HG03439 (cell line): ENCODE data around the gene GSTA4.
"Not testable (repeated sequence)": the region's sequence is repeated elsewhere in the genome, so short reads cannot be mapped to it uniquely, and the experiment has no call there.

ENCODE experiments used
- ATAC-seq: cut with Tn5 transposase; IDR thresholded peaks from one replicate; pipeline ENCODE4 v1.9.1; 2021; ENCODE audit warnings: mild to moderate bottlenecking, moderate library complexity; ENCODE audit not compliant: unreplicated experiment

GSTA4 gene

DNA sequence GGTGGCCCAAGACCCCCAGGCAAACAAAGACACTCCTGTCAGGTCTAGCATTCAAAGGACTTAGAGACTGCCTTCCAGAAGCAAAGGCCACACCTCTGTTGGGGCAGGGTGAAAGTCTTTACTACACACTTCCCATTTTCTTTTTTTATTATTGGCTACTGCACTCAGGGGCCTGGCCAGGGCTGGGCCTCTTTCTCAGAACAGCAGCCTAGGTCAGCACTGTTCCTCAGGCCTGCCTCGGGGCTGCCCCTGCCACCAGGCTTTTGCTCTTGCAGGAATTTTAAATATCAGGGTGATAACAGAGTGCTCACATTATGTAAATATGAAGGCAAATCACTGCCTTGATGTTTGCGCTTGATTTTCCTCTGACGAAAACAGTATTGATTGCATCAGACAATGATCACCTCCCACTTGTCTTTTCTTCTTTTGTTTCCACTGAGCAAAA is 18.5 kb downstream of the GSTA4 start:
- peak; percentile 96 for ATAC-seq

DNA sequence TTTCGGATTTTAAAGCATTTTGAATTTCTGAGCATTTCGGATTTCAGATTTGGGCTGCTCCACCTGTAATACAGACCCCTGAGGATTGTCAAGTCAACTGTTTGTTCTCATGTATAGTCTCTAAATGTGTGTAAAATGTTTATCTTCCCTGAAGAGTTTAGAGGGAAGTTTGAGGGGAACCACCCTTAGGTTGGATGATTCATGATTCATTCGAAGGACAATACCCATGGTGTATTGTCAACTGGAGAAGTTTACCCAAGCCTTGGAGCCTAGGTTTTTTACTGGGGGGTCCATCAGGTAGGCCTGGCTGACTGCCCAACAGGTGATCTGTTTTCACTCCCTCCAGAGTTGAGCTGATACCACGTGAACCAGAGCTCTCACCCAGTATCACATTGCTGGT is 18.9 kb downstream of the GSTA4 start:
- peak; percentile 10 for ATAC-seq

DNA sequence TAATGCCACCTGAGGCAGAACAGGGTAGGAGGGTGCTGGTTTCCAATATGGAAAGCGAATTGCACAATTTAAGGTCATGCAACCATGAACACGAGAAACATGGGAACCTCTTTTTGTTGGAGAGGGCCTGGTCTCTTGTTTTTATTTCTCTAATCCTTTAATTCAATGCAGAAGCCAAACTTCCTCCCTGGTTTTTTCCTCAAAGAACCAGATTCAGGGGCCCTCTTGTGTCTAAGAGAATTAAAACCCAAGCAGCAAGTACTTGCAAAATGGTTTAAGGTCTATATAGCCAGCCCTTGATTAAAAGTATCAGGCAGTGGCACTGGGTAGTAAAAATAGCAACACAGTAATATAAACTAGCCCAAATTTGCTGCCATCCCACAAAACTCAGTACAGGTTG is 19.5 kb downstream of the GSTA4 start:
- ATAC-seq, result no peak

DNA sequence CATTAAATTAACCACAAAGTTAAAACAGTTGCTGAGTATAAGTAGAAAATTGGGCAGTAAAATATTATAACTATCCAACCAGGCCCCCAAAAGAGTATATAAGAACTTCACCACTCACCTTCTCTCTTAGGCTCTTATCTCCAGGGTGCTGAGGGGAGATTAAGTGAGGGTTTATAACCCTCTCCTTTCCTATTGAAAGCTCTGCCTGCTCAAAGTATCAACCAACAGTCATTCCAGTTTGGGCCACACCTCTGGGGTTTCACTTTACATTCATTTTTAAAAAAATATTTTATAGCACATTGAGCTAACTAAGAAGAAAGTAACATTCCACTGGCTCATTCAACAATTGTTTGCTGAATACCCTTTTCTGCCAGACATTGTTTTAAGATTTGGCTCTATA is 22.1 kb downstream of the GSTA4 start:
- ATAC-seq, result no peak

DNA sequence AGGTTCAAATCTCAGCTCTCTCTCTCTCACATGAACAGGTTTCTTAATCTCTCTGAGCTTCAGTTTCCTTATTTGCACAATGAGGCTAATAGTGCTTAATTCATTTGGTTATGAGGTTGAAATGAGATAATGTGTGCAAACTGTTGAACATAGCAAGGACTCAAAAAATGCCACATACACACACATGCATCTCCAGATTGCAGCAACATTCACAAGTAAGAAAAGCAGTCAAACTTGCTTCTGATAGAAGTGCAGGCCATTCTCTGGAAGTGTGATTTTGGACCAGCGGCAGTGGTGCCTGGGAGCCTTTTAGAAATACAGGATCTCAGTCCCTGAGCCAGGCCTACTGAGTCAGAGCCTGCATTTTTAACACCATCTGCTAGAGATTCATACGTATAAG is 25.7 kb downstream of the GSTA4 start:
- ATAC-seq, result no peak

DNA sequence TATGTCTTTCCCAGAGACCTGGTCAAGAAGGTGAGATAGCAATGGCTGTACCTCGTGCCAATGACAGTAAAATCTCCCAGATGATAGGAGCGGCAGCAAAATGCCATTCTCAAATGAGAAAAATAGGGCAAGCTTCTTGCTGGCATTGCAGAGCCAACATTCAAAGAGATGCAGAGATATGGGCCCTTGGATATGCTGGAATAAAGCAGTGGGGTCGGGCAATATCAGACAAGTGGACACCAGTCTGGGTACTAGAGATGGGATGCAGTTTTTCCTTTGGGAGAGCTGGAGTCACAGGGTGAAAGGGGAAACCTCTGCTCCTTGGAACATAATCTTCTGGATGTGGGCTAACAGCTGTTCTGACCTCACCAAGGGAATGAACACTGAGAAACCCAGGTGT is 29.0 kb downstream of the GSTA4 start:
- no peak for ATAC-seq

DNA sequence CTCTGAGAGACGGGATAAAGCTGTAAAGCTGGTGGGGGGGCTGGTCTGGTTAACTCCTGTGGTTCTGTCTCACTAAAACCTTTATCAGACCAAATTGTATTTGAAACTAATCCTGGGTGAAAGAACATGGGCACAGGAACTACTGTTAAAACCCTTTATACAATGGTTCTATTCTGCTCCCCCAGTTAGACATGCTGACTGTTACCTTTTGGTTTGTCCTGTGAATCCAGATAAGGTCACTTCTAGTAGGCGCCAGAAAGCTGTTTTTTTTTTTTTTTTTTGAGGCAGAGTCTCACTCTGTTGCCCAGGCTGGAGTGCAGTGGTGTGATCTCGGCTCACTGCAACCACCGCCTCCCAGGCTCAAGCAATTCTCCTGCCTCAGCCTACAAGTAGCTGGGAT is 29.7 kb downstream of the GSTA4 start:
- ATAC-seq, result no peak

DNA sequence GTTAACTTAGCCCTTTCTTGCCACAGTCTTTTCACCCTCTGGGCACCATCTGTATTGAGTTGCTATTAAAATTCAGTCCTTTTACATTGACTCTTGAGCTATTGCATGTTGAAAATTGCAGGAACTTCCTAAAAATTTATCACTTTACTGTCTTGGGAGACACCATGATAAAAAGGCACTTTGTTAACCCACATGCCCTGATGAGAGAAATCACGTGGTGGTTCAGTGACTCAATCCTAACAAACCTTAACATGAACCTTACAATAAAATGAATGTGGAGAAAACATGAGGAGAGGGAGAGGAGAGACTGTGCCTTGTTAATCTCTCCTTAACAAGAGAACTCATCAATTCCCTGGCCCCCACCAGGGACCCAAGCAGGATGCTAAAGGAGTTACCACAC is 30.8 kb downstream of the GSTA4 start:
- ATAC-seq, result no peak

DNA sequence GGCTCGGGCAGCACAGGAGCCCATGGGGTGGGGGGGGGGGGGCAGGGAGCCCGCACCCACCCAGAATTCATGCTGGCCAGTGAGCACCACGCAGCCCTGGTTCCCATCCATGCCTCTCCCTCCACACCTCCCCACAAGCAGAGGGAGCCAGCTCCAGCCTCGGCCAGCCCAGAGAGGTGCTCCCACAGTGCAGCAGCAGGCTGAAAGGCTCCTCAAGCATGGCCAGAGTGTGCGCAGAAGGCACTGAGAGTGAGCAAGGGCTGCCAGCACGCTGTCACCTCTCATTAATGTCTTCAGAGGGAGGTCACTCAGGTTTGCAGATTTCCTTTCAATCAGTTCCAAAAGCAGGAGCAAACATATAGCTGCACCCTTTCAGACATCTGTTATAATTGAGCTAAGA is 32.4 kb downstream of the GSTA4 start:
- ATAC-seq, result no peak

DNA sequence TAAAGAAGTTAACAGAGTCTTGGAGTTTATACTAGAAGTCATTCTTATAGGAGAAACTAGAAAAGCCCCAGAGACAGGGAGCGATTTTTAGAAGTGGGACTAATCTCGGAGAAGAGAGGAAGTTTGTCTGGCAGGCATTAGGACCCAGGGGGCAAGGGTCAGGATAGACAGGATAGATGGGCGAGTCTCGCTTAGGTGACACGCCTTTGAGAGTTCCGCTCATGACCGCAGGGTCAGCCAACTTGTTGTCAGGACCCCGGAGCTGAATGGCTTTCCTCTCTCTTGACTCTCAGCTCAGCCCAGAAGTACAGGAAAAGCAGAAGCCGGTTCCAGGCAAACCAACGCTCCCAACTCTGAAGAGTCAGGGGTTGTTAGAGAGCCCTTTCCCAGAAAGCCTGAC is 34.1 kb downstream of the GSTA4 start:
- not testable (repeated sequence) for ATAC-seq

DNA sequence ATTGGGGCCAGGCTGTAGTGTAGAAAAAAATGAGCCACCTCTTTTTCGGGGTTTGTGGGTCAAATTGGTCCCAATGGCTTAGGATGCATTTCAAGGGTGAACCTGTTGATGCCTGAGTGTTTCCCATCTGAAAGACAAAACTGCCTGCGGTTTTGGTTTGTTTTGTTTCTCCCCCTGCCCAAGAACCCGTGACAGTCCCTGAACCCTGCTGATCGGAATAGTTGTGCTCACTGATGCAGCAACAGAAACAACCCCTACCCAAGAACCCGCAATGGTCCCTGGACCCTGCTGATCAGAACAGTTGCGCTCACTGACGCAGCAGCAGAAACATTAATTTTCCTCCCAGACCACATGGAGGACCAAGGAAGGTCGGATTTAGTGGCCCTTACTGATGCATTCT is 34.9 kb downstream of the GSTA4 start:
- not testable (repeated sequence) for ATAC-seq

DNA sequence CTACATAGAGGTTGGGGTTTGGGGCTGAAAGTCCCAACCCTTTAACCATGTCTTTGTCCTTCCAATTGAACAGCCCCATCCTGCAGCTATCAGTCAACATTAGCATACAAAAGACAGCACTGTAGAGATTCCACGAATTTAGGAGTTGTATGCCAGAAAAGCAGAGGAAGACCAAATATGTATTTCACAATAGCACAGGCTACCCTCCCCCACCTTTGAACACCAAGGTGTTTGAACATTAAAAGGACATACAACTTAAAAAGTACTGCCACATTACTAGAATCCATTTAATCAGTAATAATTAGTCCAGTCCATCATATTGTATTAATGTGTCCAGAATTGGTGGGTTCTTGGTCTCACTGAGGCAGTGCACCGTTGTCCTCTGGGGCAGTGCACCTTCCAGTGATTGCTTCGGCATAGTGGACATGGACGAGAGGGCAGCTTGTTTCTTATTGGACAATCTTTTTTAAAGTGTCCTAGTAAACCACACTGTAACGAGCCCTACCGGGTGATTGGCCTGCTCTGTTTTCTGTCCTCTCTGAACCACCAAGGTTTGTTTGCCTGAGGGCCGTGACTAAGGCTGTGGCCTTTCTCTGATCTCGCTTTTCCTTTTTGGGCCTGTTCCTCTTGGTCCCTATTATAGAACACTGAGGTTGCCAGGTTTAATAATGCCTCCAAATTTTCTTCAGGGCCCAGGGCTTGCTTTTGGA is 36.4 kb downstream of the GSTA4 start:
- ATAC-seq, result no peak

DNA sequence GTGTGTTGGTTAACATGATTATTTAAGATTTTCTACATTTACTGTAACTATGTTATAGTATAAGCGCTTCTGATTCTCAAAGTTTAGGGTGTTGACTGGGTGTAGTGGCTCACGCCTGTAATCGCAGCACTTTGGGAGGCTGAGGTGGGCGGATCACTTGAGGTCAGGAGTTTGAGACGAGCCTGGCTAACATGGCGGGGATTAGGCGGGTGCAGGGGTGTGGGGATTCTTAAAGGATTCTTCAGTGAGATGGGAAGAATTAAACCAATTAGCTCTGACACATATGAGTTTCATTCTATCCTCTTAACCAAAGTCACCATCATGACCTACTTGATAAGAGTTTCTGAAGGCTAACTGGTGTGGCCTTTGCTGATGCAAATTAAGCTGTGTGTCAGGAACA is 39.2 kb downstream of the GSTA4 start:
- ATAC-seq, result no peak

DNA sequence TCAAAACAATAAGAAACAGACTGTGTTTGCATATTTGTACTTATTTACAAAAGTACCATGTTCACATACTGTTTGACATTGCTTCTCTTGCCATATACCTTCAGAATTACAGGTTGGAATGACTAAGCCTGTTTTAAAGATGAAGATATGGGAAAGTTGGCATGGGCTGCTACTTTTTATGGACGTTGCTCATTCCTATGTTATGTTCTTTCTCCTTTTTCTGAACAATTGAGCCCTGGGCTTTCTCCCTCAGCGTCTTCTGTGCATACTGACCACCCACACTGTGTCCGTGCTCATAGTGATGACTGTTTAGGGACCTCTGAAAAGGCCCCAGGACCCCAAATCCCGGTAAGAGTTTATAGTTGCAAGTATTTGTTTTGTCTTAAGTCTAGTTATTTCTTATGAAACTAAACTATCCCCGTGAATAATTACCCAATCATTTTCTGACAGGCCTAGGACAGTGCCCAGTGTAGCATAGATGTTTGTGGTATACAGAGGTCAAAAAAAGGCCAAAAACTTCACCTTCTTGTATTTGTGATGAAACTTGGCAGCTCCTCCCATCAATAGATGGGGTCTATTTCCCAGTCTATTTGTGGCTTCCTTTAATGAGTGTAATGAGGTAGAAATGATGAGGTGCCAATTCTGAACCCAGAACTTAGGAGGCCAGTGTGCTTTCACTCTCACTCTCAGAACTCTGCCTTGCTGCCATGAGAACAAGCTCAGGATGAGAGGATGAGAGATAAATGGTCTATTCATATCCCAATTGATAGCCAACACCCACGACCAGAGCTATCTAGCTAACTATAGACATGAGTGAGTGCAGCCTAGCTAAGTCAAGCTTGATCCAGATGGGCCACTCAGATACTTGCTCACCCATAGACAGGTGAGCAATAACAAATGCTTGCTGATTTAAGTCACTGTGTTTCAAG is 40.9 kb downstream of the GSTA4 start:
- no peak for ATAC-seq

DNA sequence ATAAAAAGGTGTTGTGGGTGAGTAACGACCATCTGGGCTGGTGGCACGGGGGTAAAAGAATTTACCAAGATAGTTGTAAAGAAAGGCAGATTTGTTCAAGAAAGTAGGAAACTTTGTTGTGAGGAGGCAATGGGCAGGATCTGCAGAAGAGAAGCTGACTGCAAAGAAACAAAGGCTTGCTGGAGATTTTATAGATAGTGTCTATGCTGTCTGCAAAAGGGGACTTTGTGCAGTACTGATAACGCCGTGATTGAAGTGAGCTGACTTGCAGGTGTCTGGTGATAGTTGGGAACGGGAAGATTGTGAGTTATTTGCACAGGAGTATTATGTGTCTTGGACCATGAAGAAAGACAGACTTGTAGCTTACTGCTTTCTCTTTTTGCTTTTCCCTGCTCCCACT is 48.8 kb downstream of the GSTA4 start:
- ATAC-seq, result no peak

DNA sequence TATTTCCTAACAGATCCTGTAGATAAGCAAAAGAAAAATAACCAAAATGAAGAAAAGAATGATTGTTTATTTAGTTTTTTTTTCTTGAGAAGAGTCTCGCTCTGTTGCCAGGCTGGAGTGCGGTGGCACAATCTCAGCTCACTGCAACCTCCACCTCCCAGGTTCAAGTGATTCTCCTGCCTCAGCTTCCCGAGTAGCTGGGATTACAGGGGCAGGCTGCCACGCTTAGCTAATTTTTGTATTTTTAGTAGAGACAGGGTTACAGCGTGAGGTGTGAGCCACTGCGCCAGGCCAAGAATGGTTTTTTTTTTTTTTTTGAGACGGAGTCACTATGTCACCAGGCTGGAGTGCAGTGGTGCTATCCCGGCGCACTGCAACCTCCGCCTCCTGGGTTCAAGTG is 52.3 kb downstream of the GSTA4 start:
- ATAC-seq, result not testable (repeated sequence)

DNA sequence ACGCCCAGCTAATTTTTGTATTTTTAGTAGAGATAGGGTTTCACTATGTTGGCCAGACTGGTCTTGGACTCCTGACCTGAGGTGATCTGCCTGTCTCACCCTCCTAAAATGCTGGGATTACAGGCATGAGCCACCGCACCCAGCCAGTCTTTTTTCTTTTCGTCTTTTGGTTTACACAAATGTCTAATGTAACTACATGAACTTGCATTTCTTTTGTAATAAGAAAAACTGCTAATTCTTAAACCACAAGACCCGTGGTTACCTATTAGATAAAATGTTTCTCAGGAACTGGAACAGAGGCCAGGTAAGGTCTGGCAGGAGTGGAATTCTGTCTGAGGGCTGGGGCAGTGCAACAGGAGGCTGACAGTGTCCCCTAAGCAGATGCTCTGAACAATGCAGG is 52.9 kb downstream of the GSTA4 start:
- ATAC-seq, result no peak

DNA sequence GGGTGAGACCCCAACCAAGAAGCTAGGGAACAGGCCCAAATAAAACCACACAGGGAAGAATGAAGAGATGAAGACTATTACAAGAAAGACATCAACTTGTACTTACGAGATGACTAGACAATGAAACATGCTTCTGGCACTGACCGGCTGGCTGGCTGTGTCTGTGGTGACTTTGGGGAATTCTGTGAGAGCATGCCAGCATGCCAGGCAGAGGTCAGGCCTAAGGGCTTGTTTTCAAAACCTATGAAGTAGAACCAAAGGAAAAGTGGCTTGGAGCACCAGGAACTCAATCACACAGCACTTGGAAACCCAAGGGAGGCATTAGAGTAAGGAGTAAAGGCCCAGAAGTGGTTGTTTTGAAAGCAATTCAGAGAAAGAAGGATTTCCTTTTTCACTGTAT is 57.2 kb downstream of the GSTA4 start:
- no peak for ATAC-seq

DNA sequence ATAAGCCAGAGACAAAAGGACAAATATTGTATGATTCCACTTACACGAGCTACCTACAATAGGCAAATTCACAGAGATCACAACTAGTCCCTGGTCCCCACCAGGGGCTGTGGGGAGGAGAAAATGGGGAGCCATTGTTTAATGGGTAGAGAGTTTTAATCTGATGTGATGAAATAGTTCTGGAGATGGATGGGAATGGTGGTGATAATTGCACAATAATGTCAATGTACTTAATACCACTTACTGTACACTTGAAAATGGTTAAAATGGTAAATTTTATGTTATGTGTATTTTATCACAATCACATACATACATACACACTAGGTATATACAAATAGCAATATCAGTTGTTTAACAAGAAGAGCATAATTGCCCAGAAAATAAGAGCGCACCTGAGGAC is 61.3 kb downstream of the GSTA4 start:
- ATAC-seq, result no peak

DNA sequence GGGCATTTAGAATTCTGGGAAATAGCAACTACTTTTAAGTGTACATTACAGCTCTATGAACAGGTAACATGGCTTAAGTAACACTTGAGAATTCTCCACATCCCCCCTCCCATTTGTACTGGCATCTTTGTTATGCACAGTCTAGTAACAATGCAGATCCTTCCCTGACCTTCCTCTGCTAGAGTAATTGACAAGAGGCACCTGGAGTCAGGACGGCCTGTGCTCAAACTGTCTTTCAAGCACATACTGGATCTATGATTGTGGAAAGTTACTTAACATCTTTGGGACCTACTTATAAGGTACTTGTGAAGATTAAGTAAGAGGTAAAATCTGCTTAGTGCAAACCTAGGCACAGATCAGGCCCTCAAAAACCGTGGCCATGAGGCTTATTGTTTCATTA is 63.7 kb downstream of the GSTA4 start:
- ATAC-seq, result no peak

DNA sequence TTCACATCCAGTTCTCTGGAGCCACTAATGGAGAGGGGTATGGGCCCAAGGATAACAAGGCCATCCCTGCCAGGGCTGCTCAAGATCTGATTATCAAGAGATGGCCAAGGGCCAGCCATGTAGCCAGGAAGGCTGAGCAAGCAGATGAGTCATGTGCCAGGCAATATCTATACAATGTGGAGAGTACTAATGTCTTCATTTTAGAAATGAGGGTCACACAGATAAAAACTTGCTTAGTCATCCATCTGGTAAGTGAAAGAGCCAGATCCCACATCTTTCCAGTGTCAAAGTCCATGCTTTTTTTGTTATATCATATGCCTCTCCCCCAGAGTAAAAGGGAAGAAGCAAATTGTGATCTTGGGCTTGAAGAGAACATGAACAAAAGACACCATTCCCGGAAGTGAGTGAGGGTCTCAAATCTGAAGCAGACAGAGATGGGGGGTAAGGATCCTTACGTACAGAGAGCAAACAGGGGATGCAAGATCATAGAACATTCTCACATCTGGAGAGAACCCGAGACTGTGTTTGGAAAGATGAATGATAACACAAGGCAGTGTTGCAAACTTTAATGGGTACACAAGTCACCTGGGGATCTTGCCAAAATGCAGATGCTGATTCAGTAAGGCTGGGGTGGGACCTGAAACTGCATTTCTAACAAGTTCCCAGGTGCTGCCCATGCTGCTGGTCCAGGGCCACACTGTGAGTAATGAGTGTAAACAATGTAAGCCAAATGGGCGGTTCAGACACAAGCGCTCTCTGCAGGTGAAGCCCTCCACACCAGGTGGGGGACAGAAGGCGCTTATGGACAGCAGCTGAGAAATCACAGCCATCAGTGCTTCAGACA is 65.5 kb downstream of the GSTA4 start:
- ATAC-seq, result no peak
